ENCODE results near the gene NIPAL1.

NIPAL1 gene

DNA sequence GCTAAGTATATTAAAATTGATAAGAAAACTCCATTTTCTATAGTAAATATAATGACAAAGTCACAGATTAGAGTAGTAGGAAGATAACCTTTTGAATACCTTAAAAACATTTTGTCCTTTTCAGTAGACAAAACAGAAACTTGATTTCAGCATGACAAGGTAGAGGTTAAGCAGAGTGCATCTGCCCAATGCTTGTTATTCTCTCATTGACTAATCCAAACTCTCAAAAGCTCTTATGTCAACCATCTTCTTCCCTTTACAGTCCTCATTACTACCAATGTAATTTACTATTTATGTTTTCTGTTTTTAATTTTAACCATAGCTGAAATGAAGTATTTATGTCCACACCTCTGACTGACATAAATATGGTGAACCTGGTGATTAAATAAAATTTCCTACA lies 11.1 kb downstream of the NIPAL1 start:
- DNase-seq (ENCODE audit: low read depth in 2 of 2), result no peak

DNA sequence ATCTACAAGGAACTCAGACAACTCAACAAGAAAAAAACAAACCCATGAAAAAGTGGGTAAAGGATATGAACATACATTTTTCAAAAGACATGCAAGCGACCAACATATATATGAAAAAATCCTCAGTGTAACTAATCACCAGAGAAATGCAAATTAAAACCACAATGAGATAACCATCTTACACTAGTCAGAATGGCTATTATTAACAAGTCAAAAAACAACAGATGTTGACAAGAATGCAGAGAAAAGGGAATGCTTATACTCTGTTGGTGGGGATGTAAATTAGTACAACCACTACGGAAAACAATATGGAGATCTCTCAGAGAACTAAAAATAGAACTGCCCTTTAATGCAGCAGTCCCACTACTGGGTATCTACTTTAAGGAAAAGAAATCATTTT lies 12.1 kb downstream of the NIPAL1 start:
- DNase-seq (ENCODE audit: low read depth in 2 of 2), result no peak

DNA sequence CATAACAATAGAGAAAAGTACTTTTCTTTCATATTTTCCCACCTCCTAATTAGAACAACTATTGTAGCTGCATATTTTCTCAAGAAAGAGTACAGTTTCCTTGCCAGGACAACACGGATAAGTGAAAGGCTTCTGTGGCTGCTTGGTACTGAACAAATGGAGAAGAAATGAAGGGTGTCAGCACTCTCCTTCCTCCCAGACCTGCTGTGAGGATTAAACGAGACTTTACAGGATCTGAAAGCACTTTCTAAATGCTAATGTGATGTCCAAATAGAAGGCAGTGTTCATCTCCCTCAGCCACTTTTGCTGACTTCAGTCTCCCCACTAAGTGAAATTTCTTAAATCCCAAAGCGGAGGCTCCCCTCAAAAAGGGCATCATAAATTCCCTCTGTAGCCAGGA lies 13.9 kb downstream of the NIPAL1 start:
- no peak for DNase-seq (ENCODE audit: low read depth in 2 of 2)

DNA sequence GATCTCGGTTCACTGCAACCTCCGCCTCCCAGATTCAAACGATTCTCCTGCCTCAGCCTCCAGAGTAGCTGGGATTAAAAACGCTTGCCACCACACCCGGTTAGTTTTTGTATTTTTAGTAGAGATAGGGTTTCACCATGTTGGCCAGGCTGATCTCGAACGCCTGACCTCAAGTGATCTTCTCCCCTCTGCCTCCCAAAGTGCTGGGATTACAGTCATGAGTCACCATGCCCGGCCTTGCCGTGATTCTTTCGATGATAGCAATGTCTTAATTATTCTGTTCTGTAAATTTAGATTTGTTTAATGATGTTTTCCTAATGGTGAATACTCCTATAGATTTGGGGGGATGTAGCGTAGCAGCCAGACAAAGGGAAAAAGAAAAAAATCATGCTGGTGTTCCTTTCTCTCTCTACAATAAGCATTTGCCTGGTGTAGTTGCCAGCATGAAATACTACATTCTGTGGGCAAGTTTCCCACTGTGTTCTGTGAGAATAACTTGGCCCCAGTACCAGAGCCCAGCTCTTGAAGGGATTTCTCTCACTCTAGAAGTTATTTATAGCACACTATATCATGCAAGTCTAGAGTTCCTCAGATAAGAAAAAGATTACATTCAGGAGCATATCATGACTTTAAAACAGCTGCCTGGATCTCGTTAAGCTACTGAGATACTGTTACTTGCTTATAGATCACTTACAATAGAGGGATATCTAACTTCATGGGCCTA lies 15.4 kb downstream of the NIPAL1 start:
- no peak for DNase-seq (ENCODE audit: low read depth in 2 of 2)

DNA sequence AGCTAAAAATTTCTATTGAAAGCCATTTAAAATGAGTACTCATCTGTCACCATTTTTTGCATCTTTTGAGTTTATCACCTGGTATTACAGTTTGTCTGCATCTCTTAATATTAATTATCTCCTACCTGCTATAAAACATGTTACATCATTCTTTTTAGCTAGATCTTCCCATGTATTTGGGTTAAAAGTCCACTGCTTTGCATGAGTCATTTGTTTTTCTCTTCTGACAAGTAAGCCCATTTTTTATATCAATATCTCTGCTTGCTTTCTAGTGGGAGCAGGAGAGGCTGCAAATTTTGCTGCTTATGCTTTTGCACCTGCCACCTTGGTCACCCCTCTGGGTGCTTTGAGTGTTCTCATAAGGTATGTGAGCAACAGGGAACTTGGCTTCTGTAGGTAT lies 16.1 kb downstream of the NIPAL1 start:
- DNase-seq (ENCODE audit: low read depth in 2 of 2), result no peak

DNA sequence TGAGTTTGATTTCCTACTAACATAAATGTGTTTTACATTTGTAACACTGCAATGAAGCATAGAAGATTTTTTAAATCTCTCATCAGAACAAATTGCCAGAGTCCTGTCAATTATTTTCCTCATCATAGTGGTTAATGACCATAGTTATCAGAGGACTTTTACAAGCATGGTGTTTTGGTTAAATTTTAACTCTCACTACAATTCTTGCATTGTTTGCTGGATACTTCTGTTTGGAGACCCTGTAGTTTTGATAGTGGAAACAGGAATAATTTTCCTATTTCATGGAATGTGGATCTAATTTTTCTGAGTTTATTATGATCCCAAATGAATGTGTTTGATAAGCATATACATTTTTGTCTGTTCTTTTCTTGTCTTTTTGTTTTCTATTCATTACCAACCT lies 16.8 kb downstream of the NIPAL1 start:
- no peak for DNase-seq (ENCODE audit: low read depth in 2 of 2)

DNA sequence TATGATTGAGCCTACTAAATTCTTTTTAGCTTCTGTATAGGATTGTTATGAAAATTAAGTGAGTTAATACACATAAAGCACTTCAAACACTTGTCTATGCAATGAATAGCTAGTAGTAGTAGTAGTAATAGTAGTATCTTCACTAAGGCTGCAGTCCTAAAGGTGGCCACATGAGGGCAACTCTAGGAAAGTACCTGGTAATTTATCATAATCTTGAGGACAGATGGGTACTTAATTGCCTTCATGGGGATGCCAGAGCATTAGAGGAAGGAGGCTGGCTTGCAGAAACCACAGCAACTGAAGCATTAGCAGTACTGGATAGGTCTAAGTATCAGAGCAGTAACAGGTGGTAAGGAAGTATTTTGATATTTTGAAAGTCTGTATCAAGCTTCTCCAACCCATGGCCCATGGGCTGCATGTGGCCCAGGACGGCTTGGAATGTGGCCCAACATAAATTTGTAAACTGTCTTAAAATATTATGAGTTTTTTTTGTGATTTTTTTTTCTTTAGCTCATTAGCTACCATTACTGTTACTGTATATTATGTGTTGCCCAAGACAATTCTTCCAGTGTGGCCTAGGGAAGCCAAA lies 17.3 kb downstream of the NIPAL1 start:
- DNase-seq (ENCODE audit: low read depth in 2 of 2), result peak; percentile 25 to 30

DNA sequence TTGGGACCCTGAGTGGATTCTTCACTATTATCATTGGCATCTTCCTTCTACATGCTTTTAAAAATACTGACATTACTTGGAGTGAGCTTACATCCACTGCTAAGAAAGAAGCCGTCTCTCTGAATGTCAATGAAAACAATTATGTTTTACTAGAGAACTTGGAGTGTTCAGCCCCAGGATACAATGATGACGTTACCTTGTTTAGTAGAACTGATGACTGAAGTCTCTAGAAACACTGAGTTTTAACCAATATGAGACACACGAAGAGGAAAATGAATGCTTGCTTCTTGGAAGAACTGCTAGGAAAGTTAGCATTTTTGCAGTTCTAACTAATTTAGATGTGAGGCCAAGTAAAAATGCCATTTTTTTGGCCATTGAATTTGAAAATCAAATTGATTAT lies 19.4 kb downstream of the NIPAL1 start:
- DNase-seq (ENCODE audit: low read depth in 2 of 2), result no peak

DNA sequence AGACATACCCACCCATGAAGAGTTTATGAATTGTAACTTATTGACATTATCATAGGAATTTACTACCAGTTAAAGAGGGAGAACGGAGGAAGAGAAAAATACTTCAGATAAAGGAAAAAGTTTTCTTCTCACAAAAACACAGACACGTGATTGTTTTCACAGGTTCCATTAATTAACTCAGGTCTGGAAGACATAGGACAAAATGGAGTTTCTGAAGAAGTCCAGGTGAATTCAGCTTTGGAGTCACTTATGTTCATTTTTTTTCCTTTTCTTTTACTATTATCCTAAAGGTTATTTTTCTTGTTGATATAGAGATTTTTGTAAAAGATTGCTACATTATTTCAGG lies 20.5 kb downstream of the NIPAL1 start:
- DNase-seq (ENCODE audit: low read depth in 2 of 2), result no peak

DNA sequence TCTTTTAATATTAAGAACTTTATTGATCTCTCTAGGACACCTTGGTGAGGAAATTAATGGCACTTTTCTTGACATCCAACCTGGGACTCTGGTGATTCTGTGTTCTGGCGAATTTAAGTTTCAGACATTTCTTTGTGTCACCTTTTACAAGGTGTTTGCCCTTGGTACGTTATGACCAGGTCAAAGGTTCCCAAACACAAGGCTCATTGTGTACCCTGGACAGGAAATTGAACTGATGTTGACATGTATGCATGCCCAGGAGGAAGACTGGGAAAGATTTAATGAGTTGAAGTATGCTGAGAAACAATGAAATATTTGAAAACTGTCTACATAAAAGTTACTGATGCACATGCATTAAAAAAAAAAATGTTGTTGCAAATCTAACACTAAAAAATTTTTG lies 22.1 kb downstream of the NIPAL1 start:
- no peak for DNase-seq (ENCODE audit: low read depth in 2 of 2)

DNA sequence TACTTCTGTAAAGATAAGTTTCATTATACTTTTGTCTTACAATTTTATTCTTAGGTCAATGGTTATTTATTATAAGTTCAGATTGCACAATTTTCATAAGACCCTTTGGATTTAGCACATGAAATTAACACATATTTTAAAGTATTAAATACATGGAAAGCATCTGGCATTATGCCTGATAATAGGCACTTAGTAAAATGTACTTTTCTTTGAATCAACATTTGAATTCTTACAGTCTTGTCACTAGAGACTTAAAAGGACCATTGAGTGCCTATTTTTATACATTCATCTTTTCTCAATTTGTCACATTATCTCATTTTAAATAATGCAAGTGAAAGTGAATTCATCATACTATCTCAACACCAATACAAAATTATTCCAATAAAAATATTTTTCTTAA lies 23.0 kb downstream of the NIPAL1 start:
- DNase-seq (ENCODE audit: low read depth in 2 of 2), result no peak

DNA sequence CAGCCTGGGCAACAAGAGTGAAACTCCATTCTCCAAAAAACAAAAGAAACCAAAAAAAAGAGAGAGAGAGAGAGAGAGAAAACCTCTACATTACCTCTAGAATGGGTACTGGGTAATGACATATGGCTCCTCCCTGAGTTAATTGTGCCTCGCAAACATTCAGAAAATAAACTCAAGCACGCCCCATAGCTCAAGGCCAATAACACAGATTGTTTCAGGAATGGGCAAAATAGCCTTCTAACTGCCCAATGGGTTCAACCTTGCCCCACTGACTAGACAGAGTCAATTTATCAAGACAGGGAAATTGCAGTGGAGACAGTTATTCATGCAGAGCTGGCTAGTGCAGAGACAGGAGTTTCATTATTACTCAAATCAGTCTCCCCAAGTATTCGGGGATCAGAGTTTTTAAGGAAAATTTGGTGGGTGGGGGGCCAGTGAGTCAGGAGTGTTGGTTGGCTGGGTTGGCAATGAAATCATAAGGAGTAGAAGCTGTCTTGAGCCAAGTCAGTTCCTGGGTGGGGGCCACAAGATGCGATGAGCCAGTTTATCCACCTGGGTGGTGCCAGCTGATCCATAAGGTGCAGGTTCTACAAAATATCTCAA lies 25.1 kb downstream of the NIPAL1 start:
- DNase-seq (ENCODE audit: low read depth in 2 of 2), result no peak

DNA sequence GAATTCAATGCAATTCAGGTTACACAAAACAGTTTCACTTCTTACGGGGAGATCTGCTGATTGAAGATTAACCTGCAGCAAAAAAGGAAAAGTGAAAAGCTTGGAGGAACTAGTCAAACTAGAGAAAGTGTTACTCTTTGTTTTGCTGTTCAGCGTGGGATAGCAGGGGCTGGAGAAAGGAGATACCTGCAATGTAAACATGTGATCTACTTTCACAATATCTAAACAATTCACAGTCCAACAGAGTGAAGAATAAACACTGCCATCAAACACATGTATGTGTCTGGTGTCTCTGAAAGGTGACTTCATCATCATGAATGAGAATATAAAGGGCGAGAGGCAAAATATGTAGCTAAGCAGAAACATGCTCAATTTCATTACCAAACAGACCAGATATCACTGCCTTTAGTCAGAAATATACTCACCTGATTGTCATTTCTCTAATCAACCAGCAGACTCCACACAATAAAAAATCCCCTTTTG lies 26.4 kb downstream of the NIPAL1 start:
- DNase-seq (ENCODE audit: low read depth in 2 of 2), result no peak

DNA sequence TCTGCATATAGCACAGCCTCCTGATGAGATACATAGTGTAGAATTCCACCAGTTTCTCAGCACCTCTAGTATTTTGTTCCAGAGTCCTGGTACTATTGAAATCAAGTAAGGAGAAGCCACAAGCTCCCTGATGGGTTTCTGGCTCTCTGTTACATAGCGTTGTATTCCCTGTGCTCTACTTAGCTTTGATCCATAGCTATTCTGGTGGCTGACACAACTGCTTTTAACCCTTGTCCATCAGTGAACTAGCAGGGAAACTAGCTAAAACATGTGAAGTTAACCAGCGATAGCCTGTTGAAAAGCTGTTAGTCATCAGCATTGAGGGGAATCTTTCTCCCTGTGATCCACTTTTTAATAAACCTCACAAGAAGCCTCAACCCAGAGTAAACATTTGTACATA lies 26.9 kb downstream of the NIPAL1 start:
- no peak for DNase-seq (ENCODE audit: low read depth in 2 of 2)

DNA sequence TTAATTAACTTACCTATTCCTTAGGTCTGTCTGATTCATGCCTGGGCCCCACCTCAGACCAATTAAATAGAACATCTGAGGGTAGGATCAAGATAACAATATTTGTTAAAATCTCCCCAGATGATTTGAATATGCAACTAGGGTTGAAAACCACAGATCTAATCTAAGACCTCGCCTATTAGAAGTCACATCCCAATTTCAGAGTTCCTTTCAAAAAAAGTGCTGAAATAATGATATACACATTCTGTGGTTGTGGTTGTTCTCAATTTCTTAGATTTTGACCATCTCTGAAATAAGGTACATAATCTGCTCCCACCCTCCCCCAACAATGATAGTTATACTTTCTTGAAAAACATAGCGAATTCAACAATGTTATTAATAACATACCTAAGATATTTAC lies 27.7 kb downstream of the NIPAL1 start:
- DNase-seq (ENCODE audit: low read depth in 2 of 2), result no peak

DNA sequence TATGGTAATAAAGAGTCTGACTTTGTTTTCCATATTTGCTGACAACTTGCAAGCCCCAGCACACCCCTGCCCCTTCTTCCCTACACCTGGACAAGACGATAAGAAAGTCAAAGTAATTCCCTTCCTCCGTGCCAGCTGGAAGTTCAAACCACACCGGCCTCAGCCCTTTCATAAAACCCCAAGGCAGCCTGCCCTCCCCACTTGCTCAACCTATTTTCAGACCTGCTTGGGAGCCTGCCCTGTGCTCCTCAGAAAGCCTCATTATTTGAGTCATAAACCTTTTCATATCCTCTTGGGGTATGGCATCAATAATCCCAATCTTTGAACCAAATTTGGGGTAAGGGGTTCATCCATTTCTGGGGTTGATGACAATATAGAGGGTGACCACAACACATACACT lies 29.5 kb downstream of the NIPAL1 start:
- DNase-seq (ENCODE audit: low read depth in 2 of 2), result no peak

DNA sequence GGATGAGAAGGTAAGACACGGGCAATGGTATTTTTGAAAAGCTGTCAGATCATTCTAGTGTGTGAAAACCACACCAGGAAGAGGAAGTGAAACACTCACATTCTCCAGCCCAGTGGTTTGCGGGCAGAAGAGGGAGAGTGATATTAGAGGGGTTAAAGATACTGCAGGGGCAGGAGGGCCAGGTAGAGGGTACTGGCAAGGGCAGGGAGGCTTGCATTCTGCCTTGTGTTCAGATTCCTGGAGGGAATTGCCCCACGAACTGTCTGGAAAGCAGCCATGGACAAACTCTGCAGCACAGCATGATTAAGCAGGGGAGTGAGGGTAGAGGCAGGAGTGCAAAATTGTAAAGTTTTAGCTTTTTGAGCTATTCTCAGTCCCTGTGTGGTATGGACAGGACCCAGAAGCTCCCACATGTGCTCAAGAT lies 30.9 kb downstream of the NIPAL1 start:
- DNase-seq (ENCODE audit: low read depth in 2 of 2), result peak; percentile 44 to 62

DNA sequence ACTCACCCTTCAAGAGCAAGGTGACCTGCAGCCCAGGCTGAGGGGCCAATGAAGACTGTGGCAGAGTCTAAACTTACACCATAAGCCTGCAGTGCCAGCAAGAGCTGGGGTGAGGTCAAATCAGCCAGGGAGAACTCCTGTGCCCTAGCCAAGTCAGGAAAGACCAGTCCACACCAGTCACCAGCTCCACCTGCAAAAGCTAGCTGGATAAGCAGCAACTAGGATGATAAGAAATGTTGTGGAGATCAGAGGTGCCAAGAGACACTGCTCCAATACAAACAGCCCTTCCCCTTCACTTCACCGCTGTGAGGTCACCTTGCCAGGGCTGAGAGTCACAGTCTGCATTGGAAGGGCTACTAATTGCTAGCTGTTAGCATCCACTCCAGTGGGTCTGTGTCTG lies 31.3 kb downstream of the NIPAL1 start:
- no peak for DNase-seq (ENCODE audit: low read depth in 2 of 2)

DNA sequence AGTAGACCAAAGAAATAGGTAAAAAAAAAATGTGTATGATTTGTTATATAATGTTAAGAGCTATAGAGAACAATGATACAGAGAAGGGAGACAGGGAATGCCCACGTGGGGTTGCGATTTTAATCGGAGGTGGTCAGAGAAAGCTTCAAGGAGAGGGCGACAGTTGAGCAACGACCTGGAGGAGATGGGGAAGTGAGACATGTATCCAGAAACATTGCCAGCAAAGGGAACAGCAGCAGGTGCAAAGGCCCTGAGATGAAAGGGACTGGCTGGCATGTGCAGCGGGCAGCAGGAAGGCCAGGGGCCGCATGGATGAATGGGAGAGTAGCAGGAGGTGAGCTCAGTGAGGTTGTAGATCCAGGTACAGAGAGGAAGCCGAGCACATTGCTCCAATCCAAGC lies 32.9 kb downstream of the NIPAL1 start:
- DNase-seq (ENCODE audit: low read depth in 2 of 2), result no peak

DNA sequence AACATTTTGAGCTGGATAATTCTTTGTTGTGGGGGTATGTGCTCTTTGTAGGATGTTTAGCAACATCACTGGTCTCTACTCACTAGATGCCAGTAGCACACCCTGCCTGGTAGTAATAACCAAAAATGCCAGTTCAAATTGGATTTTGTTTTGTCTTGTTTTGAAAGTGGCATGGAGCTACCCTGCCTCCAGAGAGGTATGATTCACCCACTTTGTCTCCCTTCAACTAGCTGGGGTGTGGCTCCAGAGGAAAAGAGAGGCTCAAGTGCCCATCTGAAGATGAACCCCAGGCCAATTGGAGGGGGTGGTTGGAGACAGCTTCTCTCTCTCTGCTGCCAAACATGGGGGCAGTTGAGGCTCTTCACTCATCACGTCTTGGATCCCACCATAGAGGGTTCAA lies 34.5 kb downstream of the NIPAL1 start:
- no peak for DNase-seq (ENCODE audit: low read depth in 2 of 2)

DNA sequence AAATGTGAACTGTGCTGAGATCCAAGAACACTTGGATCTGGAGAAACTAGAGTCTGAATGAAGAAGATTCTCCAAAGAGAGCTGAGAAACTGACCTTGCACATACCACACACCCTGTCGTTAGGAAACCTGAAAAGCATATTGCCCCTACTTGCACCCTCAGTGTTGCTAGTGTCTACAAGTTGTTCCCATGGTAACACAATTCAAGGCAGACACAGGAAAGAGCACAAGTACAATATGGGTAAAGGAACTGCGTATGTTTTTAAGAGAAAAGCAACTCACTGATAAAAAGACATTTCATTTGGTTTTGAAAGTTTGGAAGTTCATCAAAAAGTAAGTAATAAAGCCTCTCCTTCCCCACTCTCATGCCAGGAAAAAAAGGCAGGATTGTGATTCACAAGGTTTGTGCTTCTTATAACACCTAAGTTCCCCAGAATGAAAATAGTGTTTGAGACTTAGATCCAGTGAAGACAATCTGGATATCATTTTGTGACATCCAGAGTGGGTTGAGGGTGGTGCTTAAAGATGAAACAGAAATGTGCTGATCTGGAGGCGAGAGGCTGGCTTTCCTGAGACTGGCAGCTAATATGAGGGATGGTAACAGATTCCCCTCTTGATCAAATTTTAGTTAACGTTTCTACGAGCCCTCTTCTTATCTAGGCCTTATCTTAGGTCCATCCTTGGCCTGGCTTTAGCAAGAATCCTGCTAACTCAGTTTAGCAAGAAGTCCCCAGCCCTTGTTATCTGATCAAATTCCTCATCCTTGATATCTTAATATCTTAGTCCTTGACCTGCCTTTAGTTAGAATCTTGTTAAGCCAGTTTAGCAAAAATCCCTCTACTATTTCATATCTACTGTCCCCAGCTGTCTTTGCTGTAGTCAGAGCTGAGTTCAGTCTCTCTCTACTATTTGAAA lies 42.3 kb downstream of the NIPAL1 start:
- DNase-seq (ENCODE audit: low read depth in 2 of 2), result no peak

DNA sequence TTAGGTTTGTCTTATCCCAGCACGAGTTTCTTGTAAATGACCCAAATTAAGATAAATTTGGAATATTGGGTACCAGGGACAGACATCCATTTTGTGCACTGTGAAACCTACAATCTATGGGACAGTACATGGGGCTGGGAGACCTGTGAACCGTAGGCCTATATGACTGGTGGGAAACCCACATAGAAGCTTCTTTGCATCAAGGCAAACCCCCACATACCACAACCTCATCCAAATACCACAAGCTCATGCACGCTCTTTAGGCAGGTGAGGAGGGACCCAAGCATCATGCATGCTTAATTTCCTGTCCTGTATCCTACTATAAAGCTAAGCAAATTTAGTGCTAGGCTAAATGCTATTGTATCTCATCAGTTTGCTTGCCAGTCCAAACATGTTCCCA lies 47.8 kb downstream of the NIPAL1 start:
- no peak for DNase-seq (ENCODE audit: low read depth in 2 of 2)
